OCI-M2 (cell line): Measurements from ENCODE around the gene RXFP1.

Experiments used
- DNase-seq: peaks from one replicate; lab custom pipeline; 2025; ENCODE audit not compliant: unreplicated experiment; lab: John Stamatoyannopoulos, UW

Gene RXFP1

DNA sequence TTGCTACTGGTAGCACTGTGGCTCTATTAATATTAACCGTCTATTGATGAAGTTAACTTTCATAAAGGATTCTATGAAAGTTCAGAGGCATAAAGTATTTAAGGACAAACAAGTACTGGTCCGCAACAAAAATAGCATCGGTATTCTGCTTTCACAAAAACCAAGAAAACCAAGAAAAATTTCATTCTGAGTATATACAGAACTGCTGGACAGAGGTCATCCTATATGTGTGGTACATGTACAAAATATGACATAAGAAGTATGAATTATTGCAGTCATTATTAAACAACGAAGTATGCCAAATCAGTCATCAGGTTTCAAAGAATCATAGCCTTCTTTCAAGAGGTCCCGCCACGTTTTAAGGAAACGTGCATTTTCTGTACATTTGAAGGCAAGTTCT, 147.6 kb downstream of the RXFP1 start:
- no peak for DNase-seq

DNA sequence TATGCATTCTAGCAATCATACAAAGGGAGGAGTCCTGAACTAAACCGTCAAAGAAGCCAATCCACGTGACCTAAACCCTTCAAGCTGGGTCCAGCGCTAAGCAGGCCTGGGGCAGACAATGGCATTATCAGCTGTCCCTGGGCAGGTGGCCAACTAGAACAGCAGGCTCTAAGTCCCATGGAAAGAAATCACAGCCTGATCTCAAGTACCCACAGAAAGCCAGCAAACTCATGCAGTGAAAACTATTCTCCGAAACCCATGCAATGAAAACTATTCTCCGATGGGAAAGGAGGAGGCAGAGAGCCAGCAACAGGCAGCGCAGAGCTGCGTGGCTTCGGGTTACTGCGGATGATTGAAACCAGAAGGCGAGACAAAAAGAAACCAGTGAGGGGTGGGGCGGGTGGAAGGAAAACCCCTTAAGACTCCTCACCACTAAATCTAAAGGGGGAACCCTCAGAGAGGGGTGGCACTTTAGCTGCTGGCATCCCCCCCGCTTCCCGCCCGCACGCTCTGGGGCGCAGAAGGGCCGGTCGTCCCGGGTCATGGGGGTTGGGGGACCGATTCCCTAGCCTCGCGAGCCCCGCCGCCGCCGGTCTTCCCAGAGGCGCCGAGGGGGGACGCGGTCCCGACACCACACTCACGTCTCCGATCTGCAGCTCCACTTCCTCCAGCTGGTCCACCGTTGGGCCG, 149.4 kb downstream of the RXFP1 start:
- no peak for DNase-seq

DNA sequence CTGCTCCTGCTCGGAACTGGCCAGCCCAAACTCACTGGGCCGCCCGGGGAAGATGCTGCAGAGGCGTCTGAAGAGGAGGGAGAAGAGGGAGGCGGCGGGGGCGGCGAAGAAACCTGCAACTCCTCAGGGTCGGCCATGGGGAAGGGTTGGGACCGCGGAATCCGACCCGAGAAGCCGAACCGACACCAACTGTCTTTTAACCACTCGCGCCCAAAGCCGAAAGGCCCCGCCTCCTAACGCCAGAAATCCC, 149.9 kb downstream of the RXFP1 start, which contains the start of gene C4orf46:
TSS of gene C4orf46 (minus strand) at position 223 of the 250 bp plus-strand sequence. CDS start at position 137, 86 bp downstream.
- no peak for DNase-seq

DNA sequence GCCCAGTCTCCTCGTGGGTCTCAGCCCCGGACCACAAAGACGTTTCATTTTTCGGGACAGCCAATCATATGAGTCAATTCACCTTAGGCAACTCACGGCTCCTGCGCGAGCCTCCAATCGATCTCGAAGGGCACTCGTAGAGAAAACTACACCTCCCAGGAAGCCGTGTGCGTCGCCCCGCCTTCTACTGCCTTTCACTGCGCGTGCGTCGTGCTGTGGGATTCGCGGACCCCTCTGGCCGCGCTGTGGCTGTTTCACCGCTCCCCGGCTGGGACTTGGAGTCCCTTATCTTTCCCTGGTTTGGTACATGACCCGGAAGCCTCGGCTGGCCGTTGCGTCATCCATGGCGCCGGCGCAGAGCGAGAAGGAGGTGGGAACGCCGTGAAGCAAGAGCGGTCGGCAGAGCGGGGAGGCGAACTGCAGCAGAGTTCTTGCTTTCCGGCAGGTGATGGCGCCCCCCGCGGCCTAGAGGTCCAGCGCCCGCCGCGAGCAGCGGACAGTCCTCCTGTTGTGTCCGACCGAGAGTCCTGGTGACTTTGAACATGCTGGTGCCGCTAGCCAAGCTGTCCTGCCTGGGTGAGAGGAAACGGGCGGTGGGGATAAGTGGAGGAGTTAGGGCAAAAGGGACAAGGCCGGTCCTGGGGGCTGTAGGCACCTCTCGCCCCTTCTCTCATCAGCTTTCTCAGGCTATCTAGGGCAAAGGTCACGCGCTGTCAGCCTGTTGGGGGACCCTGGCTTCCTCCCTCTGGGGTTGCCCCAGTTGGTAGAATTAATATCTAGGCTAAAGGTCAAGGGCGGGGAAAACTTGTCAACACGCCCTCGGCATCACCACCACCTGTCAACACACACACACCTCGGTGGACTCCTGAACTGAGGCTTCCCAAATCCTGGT, 150.5 kb downstream of the RXFP1 start, which contains the start of gene ETFDH:
TSS of gene ETFDH (plus strand) at position 382 of the 892 bp plus-strand sequence. CDS start at position 543, 161 bp downstream.
- peak; percentile 89 for DNase-seq

DNA sequence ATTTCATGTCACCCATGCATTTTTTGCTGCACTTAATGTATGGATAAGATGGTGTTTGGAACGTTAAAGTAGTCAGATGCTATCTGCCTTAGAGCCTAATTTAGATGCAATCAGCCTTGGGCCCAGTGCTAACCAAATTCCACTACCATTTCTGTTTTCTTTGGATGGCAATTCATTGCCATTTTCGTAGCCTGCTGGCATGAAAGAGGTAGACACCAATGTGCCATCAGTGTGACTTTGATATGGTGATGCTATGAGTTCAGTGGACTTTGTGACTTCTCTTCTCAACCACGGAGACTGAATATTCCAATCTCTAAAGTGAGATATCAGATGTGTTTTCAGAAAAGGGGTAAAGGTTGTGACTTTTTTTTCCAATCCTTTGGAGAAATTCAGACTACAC, 152.0 kb downstream of the RXFP1 start:
- DNase-seq: no peak

DNA sequence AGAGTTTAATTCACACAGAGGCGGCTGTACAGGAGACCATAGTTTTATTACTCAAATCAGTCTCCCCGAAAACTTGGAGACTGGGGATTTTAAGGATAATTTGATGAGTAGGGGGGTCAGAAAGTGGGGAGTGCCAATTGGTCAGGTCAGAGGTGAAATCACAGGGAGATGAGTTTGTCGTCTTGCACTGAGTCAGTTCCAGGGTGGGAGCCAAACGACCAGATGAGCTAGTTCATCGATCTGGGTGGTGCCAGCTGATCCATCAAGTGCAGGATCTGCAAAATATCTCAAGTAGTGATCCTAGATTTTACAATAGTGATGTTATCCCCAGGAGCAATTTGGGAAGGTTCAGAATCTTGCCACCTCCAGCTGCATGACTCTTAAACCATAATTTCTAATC, 154.4 kb downstream of the RXFP1 start:
- no peak for DNase-seq

DNA sequence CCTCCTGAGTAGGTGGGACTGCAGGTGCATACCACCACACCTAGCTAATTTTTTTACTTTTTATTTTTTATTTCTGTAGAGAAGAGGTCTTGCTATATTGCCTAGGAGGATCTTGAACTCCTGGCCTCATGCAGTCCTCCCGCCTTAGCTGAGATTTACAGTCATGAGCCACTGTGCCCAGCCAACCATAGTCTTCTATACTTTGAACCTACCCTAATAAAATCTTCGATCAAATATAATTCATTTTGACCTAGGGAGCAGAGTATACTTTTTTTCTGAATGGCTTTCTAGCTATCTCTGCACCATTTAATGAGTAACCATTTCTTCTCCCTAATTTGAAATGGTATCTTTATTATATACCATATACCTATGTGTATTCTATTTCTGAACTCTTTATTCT, 157.1 kb downstream of the RXFP1 start:
- DNase-seq: no peak

DNA sequence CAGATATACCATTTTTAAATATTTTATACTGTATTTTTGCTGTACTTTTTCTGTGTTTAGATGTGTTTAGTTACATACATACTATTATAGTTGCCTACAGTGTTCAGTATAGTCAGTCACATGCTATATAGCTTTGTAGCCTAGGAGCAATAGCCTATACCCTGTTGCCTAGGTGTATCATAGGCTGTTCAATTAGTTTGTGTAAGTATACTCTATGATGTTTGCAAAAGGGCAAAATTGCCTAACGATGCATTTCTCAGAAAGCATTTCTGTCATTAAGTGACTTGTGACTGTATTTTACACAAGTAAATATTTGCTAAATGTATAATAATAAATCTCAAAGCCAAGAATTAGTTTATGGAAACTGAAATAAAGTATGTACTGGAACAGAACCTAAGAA, 159.9 kb downstream of the RXFP1 start:
- no peak for DNase-seq

DNA sequence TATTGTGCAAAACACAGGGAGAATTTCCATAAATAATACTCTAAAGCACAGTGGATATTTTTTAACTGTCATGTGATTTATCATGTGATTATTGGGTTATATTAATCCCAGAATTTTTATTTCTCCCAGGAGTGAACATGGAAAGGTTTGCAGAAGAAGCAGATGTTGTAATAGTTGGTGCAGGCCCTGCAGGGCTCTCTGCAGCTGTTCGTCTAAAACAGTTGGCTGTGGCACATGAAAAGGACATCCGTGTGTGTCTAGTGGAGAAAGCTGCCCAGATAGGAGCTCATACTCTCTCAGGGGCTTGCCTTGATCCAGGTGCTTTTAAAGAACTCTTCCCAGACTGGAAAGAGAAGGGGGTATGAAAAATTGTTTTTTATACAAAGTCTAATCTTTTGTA, 160.4 kb downstream of the RXFP1 start:
- no peak for DNase-seq

DNA sequence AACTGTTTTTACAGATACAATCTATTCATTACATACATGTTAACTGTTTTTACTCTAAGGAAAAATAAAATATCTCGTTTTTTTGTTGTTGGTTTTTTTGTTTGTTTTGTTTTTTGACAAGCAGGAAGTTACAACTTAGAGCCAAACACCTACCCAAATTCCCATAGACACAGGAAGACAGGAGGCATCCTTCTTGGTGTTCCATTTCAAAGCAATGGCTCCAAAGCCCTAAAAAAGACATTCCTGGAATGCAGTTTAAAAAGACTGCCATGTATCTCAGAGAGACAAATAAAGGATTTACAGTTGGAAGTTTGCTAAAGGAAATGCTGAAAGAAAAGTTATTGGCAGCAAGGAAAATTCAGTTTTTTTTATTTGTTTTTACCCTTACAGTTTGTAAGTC, 167.1 kb downstream of the RXFP1 start:
- DNase-seq: no peak
